Liver (tissue), 3 donors: ENCODE results near the gene MED27.

Source experiments
- CTCF ChIP-seq: fragments of 150-350 bp; IDR thresholded peaks from 2 replicates; pipeline ENCODE4 v1.5.1; 2017; ENCODE audit warnings: improper control_type of control experiment, low read depth, low read length; ENCODE audit not compliant: missing input control
- GABPA ChIP-seq, 2 donors: IDR thresholded peaks in 1 of 2; conservative IDR thresholded peaks in 1 of 2; 2 replicates each; pipeline ENCODE4 v1.6.1; 2016; ENCODE audit warnings: antibody characterized with exemption in 2 of 2, mild to moderate bottlenecking in 1 of 2, moderate library complexity in 1 of 2
- TAF1 ChIP-seq: conservative IDR thresholded peaks from 2 replicates; pipeline ENCODE4 v1.6.1; 2016; ENCODE audit warnings: antibody characterized with exemption, mild to moderate bottlenecking
- donor health status: healthy.
- donor health status: healthy.

- TF ChIP-seq CTCF (no peak), TAF1 (no peak), GABPA (IDR thresholded peaks at IDR 0.05 in 1 of 2, conservative IDR thresholded peaks at IDR 0.05 in 1 of 2) (no peak)
Measured at GRCh38 chr9:131831380-131832165, 248.1 kb downstream of the MED27 start.
